Epithelial cell of proximal tubule (primary cell): ENCODE measurements around the gene EXOC6. TPM values are rescaled to one million over a fixed set of nuclear protein-coding genes. Genes with fewer than 3 reads are reported as not detected.

Experiments
- DNase-seq: peaks from one replicate; pipeline ENCODE4 v3.0.0-alpha.2; 2011; ENCODE audit warnings: low read depth
- H3K4me3 ChIP-seq: 2 replicates; pipeline ENCODE4 v1.5.1; 2011; ENCODE audit warnings: low read depth, mild to moderate bottlenecking, low read length
- total RNA-seq: library from RNA; depleted of rRNA; stranded (reverse); fragments of >200 nt; gene quantifications from 2 replicates; pipeline ENCODE4 v1.2.3, GENCODE V29; 2015
- TF ChIP-seq, protein P1 (sequence below): conservative IDR thresholded peaks from 2 replicates; pipeline ENCODE4 v1.5.1; 2012; ENCODE audit warnings: low read depth, mild to moderate bottlenecking, low read length

The EXOC6 gene
- total RNA-seq, 1 donor from 2014 or later, result 12.1 TPM

DNA sequence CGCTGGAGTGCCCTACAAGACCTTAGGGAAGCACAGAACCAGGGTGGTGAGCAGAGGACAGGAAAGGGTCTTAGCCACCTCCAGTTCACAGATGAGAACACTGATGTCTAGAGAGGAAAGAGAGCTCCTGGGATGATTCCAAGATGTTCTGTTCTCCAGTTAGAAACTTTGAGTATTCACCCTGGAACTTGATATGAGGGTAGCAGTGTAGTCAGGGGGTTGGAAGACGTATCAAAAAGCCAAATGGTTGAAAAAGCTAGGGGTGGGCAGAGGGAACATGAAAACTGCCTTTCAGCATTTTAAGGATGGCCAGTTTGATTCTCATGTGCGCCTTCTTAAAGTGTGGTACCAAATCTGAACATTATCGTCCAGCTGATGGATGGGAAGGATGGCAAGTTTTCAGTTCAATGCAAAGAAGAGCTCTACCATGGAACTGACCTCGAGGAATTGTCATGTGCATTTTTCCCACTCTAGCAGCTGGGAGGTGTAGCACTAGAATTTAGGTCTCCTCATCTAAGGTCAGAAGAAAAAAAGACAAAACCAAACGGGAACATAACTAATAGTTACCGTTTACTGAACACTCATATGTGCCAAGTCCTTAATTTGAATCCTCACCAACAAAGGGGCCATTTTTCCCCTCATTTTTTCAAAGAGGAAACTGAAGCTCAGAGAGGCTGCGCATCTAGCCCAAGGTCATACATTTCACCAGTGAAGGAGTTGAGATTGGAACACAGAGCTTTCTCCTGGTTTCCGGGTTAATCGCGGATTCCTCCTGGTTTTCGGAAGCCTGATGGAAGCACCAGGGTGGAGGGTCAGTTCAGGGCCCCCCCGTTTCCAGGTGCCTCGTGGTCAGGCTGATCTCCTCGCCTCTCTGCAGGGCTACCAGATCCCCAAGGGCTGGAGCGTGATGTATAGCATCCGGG, 219.4 kb downstream of the EXOC6 start:
- no peak for DNase-seq
- TF ChIP-seq, protein P1, sequence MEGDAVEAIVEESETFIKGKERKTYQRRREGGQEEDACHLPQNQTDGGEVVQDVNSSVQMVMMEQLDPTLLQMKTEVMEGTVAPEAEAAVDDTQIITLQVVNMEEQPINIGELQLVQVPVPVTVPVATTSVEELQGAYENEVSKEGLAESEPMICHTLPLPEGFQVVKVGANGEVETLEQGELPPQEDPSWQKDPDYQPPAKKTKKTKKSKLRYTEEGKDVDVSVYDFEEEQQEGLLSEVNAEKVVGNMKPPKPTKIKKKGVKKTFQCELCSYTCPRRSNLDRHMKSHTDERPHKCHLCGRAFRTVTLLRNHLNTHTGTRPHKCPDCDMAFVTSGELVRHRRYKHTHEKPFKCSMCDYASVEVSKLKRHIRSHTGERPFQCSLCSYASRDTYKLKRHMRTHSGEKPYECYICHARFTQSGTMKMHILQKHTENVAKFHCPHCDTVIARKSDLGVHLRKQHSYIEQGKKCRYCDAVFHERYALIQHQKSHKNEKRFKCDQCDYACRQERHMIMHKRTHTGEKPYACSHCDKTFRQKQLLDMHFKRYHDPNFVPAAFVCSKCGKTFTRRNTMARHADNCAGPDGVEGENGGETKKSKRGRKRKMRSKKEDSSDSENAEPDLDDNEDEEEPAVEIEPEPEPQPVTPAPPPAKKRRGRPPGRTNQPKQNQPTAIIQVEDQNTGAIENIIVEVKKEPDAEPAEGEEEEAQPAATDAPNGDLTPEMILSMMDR, result no peak
- no peak overlapping the region for H3K4me3 ChIP-seq

DNA sequence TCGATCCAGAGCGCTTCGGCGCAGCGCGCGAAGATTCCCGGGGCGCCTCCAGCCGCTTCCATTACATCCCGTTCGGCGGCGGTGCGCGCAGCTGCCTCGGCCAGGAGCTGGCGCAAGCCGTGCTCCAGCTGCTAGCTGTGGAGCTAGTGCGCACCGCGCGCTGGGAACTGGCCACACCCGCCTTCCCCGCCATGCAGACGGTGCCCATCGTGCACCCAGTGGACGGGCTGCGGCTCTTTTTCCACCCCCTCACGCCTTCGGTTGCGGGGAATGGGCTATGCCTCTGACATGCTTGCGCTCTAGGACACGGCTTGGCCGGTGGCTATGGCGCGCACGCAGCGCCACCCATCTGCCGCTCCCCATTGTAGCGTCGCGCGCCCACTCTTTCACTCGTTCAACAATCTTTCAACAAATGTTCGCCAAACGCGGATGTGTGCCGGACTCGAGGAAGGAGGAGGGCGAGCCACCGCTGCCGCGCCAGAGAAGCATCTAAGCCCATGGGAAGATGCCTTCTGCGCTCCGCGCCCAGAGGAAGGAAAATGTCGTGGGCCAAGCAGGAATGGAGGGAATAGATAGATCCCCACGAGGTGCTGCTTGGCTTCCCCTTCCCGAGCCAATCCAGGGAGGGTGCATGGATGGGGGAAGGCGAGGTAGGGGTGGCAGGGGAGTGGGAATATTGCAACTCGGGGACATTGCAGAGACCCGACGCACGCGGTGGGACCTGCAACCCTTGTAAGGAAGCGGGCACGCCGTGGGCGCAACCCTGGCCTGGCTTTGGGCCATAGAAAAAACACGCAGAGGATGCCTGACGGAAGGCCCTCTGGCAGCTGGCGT, 220.3 kb downstream of the EXOC6 start:
- no peak for DNase-seq
- no peak overlapping the region for H3K4me3 ChIP-seq
- TF ChIP-seq, protein P1, result peak; percentile 3

DNA sequence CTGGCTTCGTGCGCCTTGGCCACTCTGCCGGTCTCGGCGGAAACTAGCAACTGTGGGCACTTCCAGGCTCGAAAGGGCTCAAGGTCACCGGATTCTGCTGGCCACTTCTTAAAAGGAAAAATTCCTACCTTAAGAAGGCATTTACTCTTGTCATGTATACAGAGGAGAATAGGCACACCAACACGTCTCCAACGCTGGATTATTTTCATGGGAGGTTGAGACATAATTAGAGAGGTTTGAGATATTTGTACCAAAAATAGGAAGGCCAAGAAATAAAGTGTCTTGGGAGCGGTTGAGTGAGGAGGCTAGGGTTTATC, 220.9 kb downstream of the EXOC6 start:
- DNase-seq, result no peak
- H3K4me3 ChIP-seq, result no peak overlapping the region
- TF ChIP-seq, protein P1, result no peak

DNA sequence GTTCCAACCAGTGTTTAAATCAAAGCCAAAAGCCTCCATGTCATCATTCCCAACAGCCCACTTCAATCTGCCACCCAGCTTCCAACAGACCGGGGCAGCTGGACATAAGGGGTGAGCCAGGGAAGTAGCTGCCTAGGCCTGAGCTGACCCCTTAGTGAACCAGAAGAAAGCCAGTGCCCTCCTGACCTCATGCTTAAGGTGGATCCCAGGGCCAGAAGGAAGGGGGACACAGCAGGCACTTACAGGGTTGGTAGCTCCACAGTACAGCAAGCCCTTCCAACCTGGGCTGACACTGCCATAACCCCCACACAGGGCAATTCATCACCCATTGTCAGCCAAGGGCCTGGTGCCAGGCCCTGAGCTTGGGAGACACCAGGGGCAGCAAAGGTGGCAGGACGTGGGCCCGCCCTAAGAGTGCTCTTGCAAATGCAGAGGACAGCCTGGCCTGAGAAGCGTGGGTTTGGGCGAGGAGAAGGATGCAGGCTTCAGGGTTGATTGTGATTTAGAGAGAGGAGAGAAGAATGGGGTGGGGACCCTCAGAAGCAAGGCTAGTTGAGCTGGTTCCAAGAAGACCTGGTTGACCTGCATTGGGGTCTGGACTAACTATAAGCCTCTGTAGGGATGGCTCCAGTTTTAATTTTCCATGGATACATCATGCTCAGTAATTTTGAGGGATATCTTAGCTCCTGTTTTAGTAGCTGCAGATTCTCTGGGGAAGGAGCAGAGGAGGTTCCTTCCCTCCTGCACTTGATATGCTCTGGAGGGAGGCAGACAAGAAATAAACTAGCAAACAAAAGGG, 222.3 kb downstream of the EXOC6 start:
- H3K4me3 ChIP-seq, result no peak overlapping the region
- no peak for DNase-seq
- TF ChIP-seq, protein P1, result no peak

DNA sequence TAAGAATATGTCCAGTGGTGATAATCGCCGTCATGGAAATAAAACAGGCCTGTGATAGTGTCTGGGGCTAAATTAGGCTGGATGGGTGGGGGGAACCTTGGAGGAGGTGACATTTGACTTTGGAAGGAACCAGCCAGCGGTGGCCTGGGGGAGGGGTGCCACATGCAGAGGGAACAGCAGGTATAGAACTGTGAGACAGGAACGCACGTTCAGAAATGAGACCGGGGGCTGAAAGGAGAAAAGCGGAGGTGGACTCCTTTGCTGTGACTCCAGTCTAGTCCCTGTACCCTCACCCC, 222.8 kb downstream of the EXOC6 start:
- DNase-seq, result no peak

DNA sequence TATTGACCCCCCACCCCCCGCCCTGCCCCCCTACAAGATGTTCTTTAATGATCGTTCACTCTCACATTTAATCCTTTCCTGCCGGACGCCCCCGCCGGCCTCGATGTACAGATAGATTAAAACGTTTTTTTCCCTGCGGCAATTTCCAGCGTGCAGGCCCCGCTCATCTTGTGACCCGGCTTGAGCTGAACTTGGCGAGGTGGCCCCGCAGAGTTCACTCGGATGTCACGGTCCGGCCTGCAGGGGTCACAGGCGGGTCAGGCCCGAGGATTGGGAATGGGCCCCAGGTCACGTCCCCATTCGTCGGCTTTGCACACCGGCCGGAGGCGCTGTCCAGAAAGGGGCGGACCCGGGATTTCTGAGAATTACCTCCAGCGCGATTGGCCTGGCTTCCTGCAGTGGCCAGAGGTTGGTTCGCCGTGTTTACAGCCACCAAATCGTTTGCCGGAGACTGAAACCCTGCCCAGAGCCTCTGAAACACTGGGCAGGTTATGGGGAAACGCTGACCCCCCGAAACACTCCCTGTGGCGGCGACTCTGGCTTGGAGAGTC, 223.4 kb downstream of the EXOC6 start:
- TF ChIP-seq, protein P1, result peak; percentile 15
- no peak for DNase-seq
- peak overlapping the region; percentile 57 for H3K4me3 ChIP-seq

More for the DNA sequence above, 222.8 kb downstream of the EXOC6 start:
- TF ChIP-seq, protein P1, result no peak
- no peak overlapping the region for H3K4me3 ChIP-seq
